HEK293 (cell line): ENCODE data around the gene ACTR6.

Experiments used
- CTCF ChIP-seq: fragments of 450-650 bp; formaldehyde crosslinking; IDR thresholded peaks from 2 replicates; pipeline ENCODE4 v1.5.1; 2016; ENCODE audit warnings: missing biosample characterization, missing genetic modification characterization
- EGR2 ChIP-seq: fragments of 450-650 bp; formaldehyde crosslinking; IDR thresholded peaks from 2 replicates; pipeline ENCODE4 v1.5.1; 2016; ENCODE audit warnings: low read depth, missing biosample characterization, missing genetic modification characterization
- HIC1 ChIP-seq: fragments of 450-650 bp; formaldehyde crosslinking; IDR thresholded peaks from 2 replicates; pipeline ENCODE4 v1.5.1; 2016; ENCODE audit warnings: missing biosample characterization, missing genetic modification characterization
- HOXA7 ChIP-seq: sonication (generic); formaldehyde crosslinking; IDR thresholded peaks from 2 replicates; pipeline ENCODE4 v1.8.1; 2022; ENCODE audit warnings: missing genetic modification reagents, borderline replicate concordance
- TCF7L2 ChIP-seq: IDR thresholded peaks from 2 replicates; pipeline ENCODE4 v1.6.1; 2011; ENCODE audit warnings: low read depth, mild to moderate bottlenecking, inconsistent platforms, low read length, moderate library complexity, borderline replicate concordance
- ZBTB6 ChIP-seq: fragments of 450-650 bp; formaldehyde crosslinking; IDR thresholded peaks from 2 replicates; pipeline ENCODE4 v1.5.1; 2017; ENCODE audit warnings: missing biosample characterization, missing genetic modification characterization
- ZFP37 ChIP-seq: fragments of 450-650 bp; formaldehyde crosslinking; IDR thresholded peaks from 2 replicates; pipeline ENCODE4 v1.5.1; 2016; ENCODE audit warnings: missing biosample characterization, missing genetic modification characterization
- ZNF140 ChIP-seq: fragments of 450-650 bp; formaldehyde crosslinking; IDR thresholded peaks from 2 replicates; pipeline ENCODE4 v1.5.1; 2016; ENCODE audit warnings: missing biosample characterization, missing genetic modification characterization
- ZNF157 ChIP-seq: fragments of 450-650 bp; formaldehyde crosslinking; IDR thresholded peaks from 2 replicates; pipeline ENCODE4 v1.5.1; 2016; ENCODE audit warnings: missing biosample characterization, missing genetic modification characterization
- ZNF350 ChIP-seq: fragments of 450-650 bp; formaldehyde crosslinking; IDR thresholded peaks from 2 replicates; pipeline ENCODE4 v1.5.0; 2017; ENCODE audit warnings: missing biosample characterization, mild to moderate bottlenecking, missing genetic modification characterization
- ZNF707 ChIP-seq: fragments of 450-650 bp; formaldehyde crosslinking; IDR thresholded peaks from 2 replicates; pipeline ENCODE4 v1.5.1; 2016; ENCODE audit warnings: missing biosample characterization, missing genetic modification characterization
- TF ChIP-seq, protein P1 (sequence below): fragments of 450-650 bp; formaldehyde crosslinking; IDR thresholded peaks from 2 replicates; pipeline ENCODE4 v1.5.1; 2016; ENCODE audit warnings: missing biosample characterization, missing genetic modification characterization

- TF ChIP-seq CTCF (tag by site-specific recombination), result no peak
- TF ChIP-seq ZNF140 (tag by site-specific recombination), result no peak
- no peak for TF ChIP-seq EGR2 (tag by site-specific recombination)
- TF ChIP-seq ZNF157 (tag by site-specific recombination), result no peak
- TF ChIP-seq ZNF707 (tag by site-specific recombination), result no peak
- no peak for TF ChIP-seq ZFP37 (tag by site-specific recombination)
- no peak for TF ChIP-seq TCF7L2
- no peak for TF ChIP-seq ZBTB6
- TF ChIP-seq HOXA7, result no peak
- no peak for TF ChIP-seq HIC1 (tag by site-specific recombination)
- TF ChIP-seq, protein P1, sequence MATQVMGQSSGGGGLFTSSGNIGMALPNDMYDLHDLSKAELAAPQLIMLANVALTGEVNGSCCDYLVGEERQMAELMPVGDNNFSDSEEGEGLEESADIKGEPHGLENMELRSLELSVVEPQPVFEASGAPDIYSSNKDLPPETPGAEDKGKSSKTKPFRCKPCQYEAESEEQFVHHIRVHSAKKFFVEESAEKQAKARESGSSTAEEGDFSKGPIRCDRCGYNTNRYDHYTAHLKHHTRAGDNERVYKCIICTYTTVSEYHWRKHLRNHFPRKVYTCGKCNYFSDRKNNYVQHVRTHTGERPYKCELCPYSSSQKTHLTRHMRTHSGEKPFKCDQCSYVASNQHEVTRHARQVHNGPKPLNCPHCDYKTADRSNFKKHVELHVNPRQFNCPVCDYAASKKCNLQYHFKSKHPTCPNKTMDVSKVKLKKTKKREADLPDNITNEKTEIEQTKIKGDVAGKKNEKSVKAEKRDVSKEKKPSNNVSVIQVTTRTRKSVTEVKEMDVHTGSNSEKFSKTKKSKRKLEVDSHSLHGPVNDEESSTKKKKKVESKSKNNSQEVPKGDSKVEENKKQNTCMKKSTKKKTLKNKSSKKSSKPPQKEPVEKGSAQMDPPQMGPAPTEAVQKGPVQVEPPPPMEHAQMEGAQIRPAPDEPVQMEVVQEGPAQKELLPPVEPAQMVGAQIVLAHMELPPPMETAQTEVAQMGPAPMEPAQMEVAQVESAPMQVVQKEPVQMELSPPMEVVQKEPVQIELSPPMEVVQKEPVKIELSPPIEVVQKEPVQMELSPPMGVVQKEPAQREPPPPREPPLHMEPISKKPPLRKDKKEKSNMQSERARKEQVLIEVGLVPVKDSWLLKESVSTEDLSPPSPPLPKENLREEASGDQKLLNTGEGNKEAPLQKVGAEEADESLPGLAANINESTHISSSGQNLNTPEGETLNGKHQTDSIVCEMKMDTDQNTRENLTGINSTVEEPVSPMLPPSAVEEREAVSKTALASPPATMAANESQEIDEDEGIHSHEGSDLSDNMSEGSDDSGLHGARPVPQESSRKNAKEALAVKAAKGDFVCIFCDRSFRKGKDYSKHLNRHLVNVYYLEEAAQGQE (tag by site-specific recombination), result no peak
- TF ChIP-seq ZNF350 (tag by site-specific recombination), result no peak
These were observed 57.5 kb downstream of the ACTR6 start for GRCh38 chr12:100258127-100258526.
